ENCODE measurements around the gene CCDC102A. TPM values are rescaled to one million over a fixed set of nuclear protein-coding genes. Genes with fewer than 3 reads are reported as not detected.

The CCDC102A gene
- total RNA-seq, 1 experiment from 2014 or later = 11.1 TPM

DNA sequence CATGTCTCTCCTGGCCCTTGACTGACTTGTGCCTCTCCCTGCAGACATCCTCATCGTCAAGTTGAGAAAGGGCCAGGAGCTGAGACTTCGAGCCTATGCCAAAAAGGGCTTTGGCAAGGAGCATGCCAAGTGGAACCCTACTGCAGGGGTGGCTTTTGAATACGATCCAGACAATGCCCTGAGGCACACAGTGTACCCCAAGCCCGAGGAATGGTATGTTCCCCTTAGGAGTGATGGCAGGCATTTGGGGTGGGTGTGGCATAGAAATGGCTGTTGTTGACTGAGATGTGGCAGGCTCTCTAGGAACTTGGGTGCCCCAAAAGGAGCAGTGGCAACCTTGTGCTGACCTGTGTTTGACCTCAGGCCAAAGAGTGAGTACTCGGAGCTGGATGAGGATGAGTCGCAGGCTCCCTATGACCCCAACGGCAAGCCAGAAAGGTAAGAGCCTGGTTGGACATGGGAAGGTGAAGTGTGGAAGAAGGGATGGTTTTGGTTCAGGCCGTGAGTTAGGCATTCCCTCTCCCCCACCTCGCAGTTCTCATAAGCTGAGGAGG is 66.4 kb downstream of the CCDC102A start:
- Histone ChIP-seq H3K36me3 (peaks cover 68% of the 10 kb centered on the region), H3K27me3 (no peaks in the 10 kb centered on the region), H3K9me3 (replicated peaks) (no peaks in the 10 kb centered on the region), H3K27ac (no peak overlapping the region), H3K4me1 (no peaks in the 10 kb centered on the region), H3K4me3 (no peak overlapping the region)
- DNase-seq = no peak

DNA sequence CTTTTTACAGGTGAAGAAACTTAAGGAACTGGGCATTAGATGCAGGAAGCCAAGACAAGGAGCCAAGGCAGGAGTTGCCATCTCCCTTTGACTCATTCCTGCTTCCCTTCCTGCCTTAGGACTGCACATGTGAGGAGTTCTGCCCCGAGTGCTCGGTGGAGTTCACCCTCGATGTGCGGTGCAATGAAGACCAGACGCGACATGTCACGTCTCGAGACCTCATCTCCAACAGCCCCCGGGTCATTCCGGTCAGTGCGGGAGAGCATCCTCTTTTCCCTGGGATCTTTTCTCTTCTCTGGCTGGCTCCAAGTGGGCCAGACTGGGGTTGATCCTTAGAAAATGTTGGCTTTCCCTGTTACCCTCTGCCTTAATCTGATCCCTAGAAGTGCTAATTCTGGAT is 67.3 kb downstream of the CCDC102A start:
- Histone ChIP-seq H3K4me1 (no peaks in the 10 kb centered on the region), H3K27ac (no peak overlapping the region)

DNA sequence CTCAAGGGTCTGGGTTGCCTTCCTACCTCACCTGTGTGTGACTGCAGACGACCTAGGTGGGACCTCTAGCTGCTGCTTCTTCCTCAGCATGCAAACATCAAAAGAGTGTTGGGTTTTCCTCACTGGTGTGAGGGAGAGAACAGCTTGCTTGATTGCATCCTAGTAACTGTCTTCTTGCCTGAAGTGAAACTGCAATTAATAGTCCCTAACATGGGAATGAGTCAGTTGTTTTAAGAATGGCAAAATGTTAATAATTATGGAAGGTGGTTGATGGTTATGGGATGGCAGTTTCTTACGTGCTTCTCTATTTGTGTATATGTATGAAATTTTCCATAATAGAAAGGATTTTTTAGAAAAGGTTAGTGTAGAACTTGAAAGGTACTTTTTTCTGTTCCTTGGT is 68.0 kb downstream of the CCDC102A start:
- H3K27me3 ChIP-seq = no peaks in the 10 kb centered on the region
- H3K4me3 ChIP-seq = no peak overlapping the region
- no peak overlapping the region for H3K27ac ChIP-seq
- DNase-seq = no peak
- H3K9me3 ChIP-seq (replicated peaks) = no peaks in the 10 kb centered on the region
- H3K4me1 ChIP-seq = no peaks in the 10 kb centered on the region
- peaks cover 75% of the 10 kb centered on the region for H3K36me3 ChIP-seq

More for the DNA sequence above, 67.3 kb downstream of the CCDC102A start:
- H3K9me3 ChIP-seq (replicated peaks) = no peaks in the 10 kb centered on the region
- no peak for DNase-seq
- H3K27me3 ChIP-seq = no peaks in the 10 kb centered on the region
- H3K36me3 ChIP-seq = peaks cover 74% of the 10 kb centered on the region
- no peak overlapping the region for H3K4me3 ChIP-seq

DNA sequence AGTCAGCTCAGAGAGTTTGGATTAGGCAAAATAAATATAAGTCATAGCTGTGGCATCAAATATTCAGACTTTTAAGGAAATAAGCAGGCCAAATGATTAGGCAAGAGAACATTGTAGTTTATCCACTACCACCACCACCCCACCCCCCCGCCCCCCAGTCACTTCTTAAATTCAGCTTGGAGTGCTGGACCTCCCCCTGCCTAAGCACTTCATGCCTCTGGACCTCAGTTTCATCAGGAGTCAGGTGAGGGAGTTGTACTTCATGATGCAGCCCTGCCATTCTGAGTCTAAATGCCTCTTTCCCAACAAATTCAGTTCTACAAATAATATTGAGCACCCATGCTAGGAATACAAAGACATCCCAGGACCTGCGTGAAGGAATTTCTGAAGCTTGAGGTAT is 71.8 kb downstream of the CCDC102A start:
- no peak for DNase-seq
- no peaks in the 10 kb centered on the region for H3K27me3 ChIP-seq
- H3K4me1 ChIP-seq = no peaks in the 10 kb centered on the region
- peaks cover 52% of the 10 kb centered on the region for H3K36me3 ChIP-seq
- no peak overlapping the region for H3K27ac ChIP-seq
- no peak overlapping the region for H3K4me3 ChIP-seq
- no peaks in the 10 kb centered on the region for H3K9me3 ChIP-seq (replicated peaks)

DNA sequence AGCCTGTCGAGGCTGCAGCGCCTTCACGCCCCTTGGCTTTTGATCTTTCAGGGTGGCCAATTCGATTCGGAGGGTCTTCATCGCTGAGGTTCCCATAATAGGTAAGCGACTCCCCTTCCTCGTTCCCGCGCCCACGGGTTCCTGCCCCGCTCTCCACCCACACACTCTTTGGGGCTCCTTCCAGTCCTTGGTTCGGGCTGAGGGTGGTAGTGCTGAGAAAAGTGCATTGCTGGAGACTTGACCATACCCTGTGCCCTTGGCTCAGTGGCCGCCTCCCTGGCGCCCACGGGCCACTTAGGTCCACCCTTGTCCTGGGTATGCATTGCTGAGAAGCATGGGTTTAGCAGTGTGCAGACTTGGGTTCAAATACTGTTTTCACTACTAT is 73.4 kb downstream of the CCDC102A start:
- Histone ChIP-seq H3K27ac (peak overlapping the region; percentile 27; the same call in 1 of the 2 replicates), H3K4me1 (no peaks in the 10 kb centered on the region), H3K27me3 (no peaks in the 10 kb centered on the region), H3K4me3 (peak overlapping the region; percentile 75), H3K9me3 (replicated peaks) (no peaks in the 10 kb centered on the region), H3K36me3 (peaks cover 44% of the 10 kb centered on the region)
- no peak for DNase-seq

DNA sequence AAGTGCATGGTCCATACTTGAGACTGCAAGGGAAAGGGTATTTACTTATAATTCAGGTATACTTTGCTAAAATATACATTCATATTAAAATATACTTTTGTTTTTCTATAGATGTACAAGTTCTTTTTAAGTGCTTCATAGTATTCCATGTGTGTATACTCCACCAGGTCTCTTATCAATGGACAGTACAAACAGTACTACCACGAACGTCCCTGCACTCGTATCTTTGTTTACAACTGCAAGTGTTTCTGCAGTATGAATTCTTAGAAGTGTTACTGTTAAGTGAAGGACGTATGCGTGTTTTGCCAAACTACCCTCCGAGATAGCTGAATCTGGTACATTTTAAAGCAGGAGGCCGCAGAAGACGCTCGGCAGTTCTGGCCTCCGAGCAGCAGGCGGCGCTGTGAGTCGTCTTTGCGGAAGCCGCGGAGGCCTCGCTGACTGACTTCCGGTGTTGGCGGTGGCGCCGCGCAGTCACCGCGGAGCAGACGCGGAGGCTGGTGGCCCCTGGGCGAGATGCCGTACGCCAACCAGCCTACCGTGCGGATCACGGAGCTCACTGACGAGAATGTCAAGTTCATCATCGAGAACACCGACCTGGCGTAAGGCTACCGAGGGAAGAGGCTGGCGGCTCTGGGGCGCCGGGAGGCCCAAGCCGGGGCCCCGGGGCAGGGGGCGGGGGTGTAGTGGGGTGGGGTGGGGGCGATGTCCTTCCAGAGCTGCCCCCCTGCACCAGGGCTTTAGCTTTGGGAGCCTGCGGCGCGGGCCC is 74.0 kb downstream of the CCDC102A start, which contains the start of gene POLR2C:
Gene POLR2C (plus strand): TSS at position 471 of the 769 bp plus-strand sequence. CDS start 46 bp downstream, at position 517.
- H3K27ac ChIP-seq = peak within 1 kb of the TSS; percentile 27; the same call in 1 of the 2 replicates
- no peaks in the 10 kb centered on the region for H3K9me3 ChIP-seq (replicated peaks)
- peak; percentile 89 to 92 for DNase-seq
- H3K27me3 ChIP-seq = no peaks in the 10 kb centered on the region
- H3K4me1 ChIP-seq = no peaks in the 10 kb centered on the region
- peaks cover 42% of the 10 kb centered on the region for H3K36me3 ChIP-seq
- peak within 1 kb of the TSS; percentile 75 for H3K4me3 ChIP-seq

Other genes with a start within 250 kb of the CCDC102A start
- gene CCL22, start 177.8 kb downstream of the CCDC102A start, total RNA-seq (2014; rRNA removed; shearing (Covaris generic)) = not detected in 2 replicates
- 0.38 and 0.69 TPM in 2 replicates for gene CX3CL1, start 164.1 kb downstream of the CCDC102A start, total RNA-seq (2014; rRNA removed; shearing (Covaris generic))
- gene CCL17, start 131.8 kb downstream of the CCDC102A start, total RNA-seq (2014; rRNA removed; shearing (Covaris generic)) = not detected in 2 replicates
- 84.8 and 90.5 TPM in 2 replicates for gene CIAPIN1, start 89.2 kb downstream of the CCDC102A start, total RNA-seq (2014; rRNA removed; shearing (Covaris generic))
- gene COQ9, start 89.1 kb downstream of the CCDC102A start, total RNA-seq (2014; rRNA removed; shearing (Covaris generic)) = 54.9 and 58.6 TPM in 2 replicates
- gene POLR2C, start 73.9 kb downstream of the CCDC102A start, total RNA-seq (2014; rRNA removed; shearing (Covaris generic)) = 151 and 156 TPM in 2 replicates
- 10.4 and 13.0 TPM in 2 replicates for gene DOK4, start 50.1 kb downstream of the CCDC102A start, total RNA-seq (2014; rRNA removed; shearing (Covaris generic))
- gene ADGRG5, start 6.1 kb upstream of the CCDC102A start, total RNA-seq (2014; rRNA removed; shearing (Covaris generic)) = not detected in 2 replicates
- gene ADGRG1, start 92.1 kb upstream of the CCDC102A start, total RNA-seq (2014; rRNA removed; shearing (Covaris generic)) = 0.32 and 0.53 TPM in 2 replicates
- gene ADGRG3, start 131.7 kb upstream of the CCDC102A start, total RNA-seq (2014; rRNA removed; shearing (Covaris generic)) = not detected in 2 replicates
- gene DRC7, start 158.2 kb upstream of the CCDC102A start, total RNA-seq (2014; rRNA removed; shearing (Covaris generic)) = not detected in 2 replicates
- gene KATNB1, start 199.2 kb upstream of the CCDC102A start, total RNA-seq (2014; rRNA removed; shearing (Covaris generic)) = 35.2 and 38.9 TPM in 2 replicates